ENCODE results near the gene ANXA6.

Gene ANXA6

DNA sequence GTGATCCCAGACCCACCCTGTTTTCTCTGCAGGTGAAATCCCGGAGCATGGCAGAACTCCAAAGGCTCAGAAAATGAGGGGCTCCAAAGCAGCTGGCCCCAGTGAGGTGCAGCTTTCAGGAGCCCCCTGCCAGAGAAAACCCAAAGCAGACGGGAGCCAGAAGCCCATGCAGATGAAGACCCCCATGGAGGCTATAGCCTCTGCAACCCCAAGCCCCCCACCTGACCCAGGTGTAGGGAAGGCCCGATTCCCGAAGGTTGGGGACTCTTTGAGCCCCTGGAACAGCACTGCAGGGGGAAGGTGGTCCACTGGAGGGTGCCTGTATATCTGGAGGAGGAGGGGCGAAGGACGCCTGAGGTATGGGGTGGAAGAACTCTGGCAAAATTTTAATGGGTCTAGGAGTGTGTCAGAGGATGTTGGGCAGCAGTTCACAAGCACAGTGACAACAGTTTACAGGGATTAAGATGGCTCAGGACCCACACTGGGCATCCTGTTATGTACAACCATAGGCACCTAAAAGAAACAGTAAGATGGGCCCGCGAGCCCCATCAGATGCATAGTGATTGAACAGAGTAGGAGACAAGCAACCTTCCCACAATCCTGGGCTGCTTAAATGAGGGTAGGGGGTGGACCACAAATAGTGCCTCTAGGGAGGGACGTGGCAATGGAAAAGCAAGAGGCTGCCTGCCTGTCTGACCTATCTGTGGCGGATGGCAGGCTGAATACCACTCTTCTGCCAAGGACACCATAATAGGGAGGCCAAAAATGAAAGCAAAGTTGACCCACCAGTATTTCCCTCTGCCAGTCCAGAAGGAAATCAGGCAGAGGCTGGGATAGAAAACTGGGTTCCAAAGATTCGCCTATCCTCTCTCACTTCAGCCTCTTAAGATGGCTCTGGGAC, 16.4 kb upstream of the ANXA6 start:
- H3K4me3 Mint-ChIP-seq = no peak overlapping the region
- H3K27me3 Mint-ChIP-seq = no peaks in the 10 kb centered on the region
- ATAC-seq (replicated peaks) (no peak), DNase-seq (no peak)
- H3K4me1 Mint-ChIP-seq = peaks cover 36 to 62% of the 10 kb centered on the region in 2 donors
- H3K9me3 Mint-ChIP-seq = peaks cover 2 to 4% of the 10 kb centered on the region in 2 donors
- peaks cover 21 to 23% of the 10 kb centered on the region in 2 donors for H3K36me3 Mint-ChIP-seq
- H3K27ac Mint-ChIP-seq = peak overlapping the region; percentile 75

DNA sequence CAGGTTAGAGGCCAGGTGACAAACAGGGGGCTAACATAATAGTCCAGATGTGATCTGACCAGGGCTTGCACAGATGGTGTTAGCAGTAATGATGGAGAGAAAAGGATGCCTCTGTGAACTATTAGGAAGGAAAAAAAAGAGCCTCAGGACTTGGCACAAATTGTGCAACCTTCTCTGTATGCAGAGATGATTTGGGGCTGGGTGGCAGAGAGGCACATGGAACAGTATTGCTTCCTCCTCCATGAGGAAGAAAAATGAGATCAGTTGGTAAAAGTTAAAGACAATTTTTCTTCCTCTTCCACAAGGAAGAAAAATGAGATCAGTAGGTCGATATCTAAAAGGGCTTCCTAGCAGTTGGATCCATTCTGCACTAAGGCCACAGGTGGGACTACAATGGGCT, 13.9 kb upstream of the ANXA6 start:
- DNase-seq (no peak), ATAC-seq (replicated peaks) (no peak)
- peaks cover 23 to 43% of the 10 kb centered on the region in 2 donors for H3K4me1 Mint-ChIP-seq
- no peak overlapping the region for H3K4me3 Mint-ChIP-seq
- H3K36me3 Mint-ChIP-seq = peaks cover 8 to 9% of the 10 kb centered on the region in 2 donors
- peaks cover 0 to 2% of the 10 kb centered on the region in 2 donors for H3K9me3 Mint-ChIP-seq
- no peak overlapping the region for H3K27ac Mint-ChIP-seq
- no peaks in the 10 kb centered on the region for H3K27me3 Mint-ChIP-seq

DNA sequence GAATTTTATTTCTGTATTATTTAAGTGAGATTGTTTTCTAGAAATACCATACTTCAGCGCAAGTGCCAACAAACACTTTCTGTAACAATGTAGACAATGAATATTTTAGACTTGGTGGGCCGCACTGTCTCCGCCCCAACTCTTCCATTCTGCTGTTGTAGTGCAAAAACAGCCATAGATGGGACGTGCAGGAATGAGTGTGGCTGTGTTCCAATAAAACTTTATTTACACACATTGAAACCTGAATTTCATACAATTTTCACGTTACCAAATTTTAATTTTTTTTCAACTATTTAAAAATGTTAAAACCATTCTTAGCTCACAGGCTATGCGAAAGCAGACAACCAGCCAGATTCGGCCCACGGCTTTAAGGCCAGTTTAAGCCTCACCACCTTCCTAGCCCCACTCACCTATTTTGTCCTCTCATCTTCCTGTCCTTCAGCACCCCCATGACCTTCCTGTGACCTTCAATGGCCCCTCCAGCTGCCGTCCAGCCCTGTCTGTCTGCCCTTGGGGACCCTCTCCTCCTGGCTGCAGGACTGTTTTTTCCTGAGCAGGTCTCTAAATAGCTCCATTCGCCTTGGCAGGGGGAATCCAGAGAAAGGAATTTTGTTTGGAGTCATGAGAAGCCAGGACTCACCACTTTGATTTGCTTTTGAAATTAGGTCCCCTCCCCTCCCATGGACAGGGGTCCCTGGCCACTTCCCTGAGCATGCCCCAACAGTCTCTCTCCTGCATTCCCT, 11.2 kb upstream of the ANXA6 start:
- Mint-ChIP-seq H3K27me3 (no peaks in the 10 kb centered on the region), H3K36me3 (peaks cover 0 to under 1% of the 10 kb centered on the region in 2 donors), H3K4me1 (peaks cover 29 to 42% of the 10 kb centered on the region in 2 donors), H3K4me3 (no peak overlapping the region), H3K27ac (peak overlapping the region; percentile 57), H3K9me3 (no peaks in the 10 kb centered on the region)
- no peak for DNase-seq
- no peak for ATAC-seq (replicated peaks)

GRCh38 chr5:151167022-151167421, 9.4 kb upstream of the ANXA6 start:
- Mint-ChIP-seq H3K36me3 (no peaks in the 10 kb centered on the region), H3K4me1 (peaks cover 28 to 36% of the 10 kb centered on the region in 2 donors), H3K27ac (no peak overlapping the region), H3K27me3 (no peaks in the 10 kb centered on the region), H3K9me3 (no peaks in the 10 kb centered on the region), H3K4me3 (no peak overlapping the region)
- ATAC-seq (replicated peaks) (no peak), DNase-seq (no peak)

DNA sequence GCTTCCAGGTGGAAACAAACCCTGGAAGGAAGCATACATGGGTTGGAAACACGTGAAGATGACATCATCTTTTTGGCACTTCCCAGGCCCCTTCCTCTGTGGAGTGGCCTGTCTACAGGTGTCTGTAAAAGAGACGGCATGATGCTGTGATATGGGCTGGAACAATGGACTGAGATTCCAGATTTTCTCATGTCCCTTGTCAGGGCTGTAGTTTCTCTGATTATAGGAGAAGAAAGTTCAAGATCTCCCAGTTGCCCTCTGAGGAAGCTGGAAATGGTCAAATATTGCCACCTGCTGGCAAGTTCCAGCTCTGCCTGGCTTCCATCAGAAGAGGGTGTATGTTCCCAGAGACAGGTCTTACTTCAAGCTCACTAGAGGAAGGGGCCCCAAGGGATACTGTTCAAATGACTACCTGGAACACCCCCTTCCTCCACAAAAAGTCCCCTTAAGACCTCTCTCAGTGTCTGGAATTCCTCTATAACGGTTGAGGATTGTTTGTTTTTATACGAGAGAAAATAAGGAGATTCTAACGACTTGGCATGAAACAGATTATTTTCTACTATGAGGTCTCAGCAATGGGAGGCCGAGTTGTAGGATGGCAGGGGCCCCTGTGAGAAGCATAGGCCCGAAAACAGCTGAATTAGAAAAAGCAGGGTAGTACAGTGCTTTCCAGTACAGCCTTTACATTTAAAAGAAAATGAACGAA, 7.3 kb upstream of the ANXA6 start:
- peak; percentile 74 for DNase-seq
- H3K27ac Mint-ChIP-seq = peak overlapping the region; percentile 82
- no peak overlapping the region for H3K4me3 Mint-ChIP-seq
- peak; percentile 97 to 99 for ATAC-seq (replicated peaks)
- no peaks in the 10 kb centered on the region for H3K36me3 Mint-ChIP-seq
- H3K9me3 Mint-ChIP-seq = no peaks in the 10 kb centered on the region
- peaks cover 21 to 36% of the 10 kb centered on the region in 2 donors for H3K4me1 Mint-ChIP-seq
- H3K27me3 Mint-ChIP-seq = no peaks in the 10 kb centered on the region

GRCh38 chr5:151162776-151163175, 5.2 kb upstream of the ANXA6 start:
- H3K27ac Mint-ChIP-seq = peak overlapping the region; percentile 68
- no peaks in the 10 kb centered on the region for H3K36me3 Mint-ChIP-seq
- H3K27me3 Mint-ChIP-seq = no peaks in the 10 kb centered on the region
- no peak overlapping the region for H3K4me3 Mint-ChIP-seq
- peaks cover 30 to 48% of the 10 kb centered on the region in 2 donors for H3K4me1 Mint-ChIP-seq
- no peak for ATAC-seq (replicated peaks)
- no peaks in the 10 kb centered on the region for H3K9me3 Mint-ChIP-seq
- DNase-seq = no peak

DNA sequence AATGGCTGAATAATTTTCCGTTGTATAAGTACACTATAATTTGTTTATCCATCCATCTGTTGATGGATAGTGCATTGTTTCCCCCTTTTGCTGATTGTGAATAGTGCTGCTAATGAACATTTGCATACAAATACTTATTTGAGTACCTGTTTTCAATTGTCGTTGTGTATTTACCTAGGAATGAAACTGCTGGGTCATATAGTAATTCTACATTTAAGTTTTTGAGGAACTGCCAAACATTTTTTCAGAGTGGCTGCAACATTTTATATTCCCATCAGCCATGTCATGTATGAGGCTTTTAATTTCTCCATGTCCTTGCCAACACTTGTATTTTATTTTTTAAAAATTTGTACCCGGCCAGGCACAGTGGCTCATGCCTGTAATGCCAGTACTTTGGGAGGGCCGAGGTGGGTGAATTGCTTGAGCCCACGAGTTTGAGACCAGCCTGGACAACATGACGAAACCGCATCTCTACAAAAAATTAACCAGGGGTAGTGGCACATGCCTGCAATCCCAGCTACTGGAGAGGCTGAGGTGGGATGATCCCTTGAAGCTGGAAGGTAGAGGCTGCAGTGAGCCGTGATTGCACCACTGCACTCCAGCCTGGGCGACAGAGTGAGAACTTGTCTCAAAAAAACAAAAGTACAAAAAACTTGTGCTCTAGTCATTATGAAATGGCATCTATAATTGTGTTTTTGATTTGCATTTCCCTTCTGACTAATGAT, 2.2 kb upstream of the ANXA6 start:
- Mint-ChIP-seq H3K4me3 (peak overlapping the region in 1 of 2 donors; percentile 49), H3K27me3 (no peaks in the 10 kb centered on the region), H3K36me3 (peaks cover 13 to 18% of the 10 kb centered on the region in 2 donors), H3K9me3 (no peaks in the 10 kb centered on the region), H3K27ac (peak overlapping the region; percentile 95), H3K4me1 (peaks cover 32 to 62% of the 10 kb centered on the region in 2 donors)
- DNase-seq (no peak), ATAC-seq (replicated peaks) (peak in 1 of 2 donors; percentile 10)

- Mint-ChIP-seq H3K36me3 (peaks cover 22 to 31% of the 10 kb centered on the region in 2 donors), H3K4me1 (peaks cover 38 to 71% of the 10 kb centered on the region in 2 donors), H3K27ac (peak overlapping the region; percentile 95), H3K27me3 (no peaks in the 10 kb centered on the region), H3K9me3 (no peaks in the 10 kb centered on the region), H3K4me3 (peak overlapping the region; percentile 97 to 99)
- ATAC-seq (replicated peaks) (peak in 1 of 2 donors; percentile 35), DNase-seq (no peak)
Observed at GRCh38 chr5:151158287-151158661, 695 bp upstream of the ANXA6 start.

DNA sequence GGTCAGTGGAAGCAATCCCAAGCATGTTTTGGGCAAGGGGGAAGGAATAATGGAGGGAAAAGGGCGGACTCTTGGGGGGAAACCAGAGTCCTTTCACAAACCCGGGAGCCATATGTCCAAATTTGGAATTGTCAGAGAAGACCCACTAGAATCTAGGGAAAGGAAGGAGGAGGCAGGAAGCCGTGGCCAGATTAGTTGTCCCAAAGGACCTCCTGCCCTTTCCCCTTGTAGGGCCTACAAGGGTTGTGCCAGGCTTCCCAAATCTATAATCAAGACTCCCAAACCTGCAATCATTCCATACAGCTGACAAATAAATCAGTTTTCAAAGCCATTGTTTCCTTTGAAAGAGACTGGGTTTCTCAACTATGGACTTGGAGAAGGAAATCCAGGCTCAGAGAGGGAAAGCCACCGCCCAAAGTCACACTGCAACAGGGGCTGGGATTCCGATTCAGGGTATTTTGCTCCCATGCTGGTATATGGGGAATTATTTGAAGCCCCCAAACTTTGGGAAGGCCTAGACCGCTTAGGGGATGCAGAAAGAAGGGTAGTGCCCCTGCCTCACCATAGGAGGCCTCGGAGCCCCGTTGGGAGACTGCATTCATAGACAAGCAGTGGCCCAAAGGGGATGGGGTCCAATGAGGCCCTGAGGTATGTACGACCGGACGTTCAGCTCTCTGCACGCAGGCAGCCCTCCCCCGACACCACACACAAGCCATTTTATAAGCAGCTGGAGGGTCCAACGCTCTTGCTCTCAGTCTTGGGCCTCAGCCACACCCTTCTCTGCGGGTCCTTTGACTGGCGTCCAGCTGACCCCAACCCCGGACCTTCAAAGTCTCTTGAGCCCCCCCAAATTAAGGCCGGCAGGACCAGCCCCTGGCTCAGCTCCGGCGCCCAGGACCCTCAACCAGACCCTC, 815 bp downstream of the ANXA6 start:
- DNase-seq (no peak), ATAC-seq (replicated peaks) (peak; percentile 43 to 49)

GRCh38 chr5:151155775-151156506, 1.6 kb downstream of the ANXA6 start:
- H3K27ac Mint-ChIP-seq = peak overlapping the region; percentile 95
- DNase-seq (no peak), ATAC-seq (replicated peaks) (no peak)
- peak overlapping the region; percentile 97 to 99 for H3K4me3 Mint-ChIP-seq
- peaks cover 58 to 87% of the 10 kb centered on the region in 2 donors for H3K4me1 Mint-ChIP-seq
- H3K9me3 Mint-ChIP-seq = no peaks in the 10 kb centered on the region
- peaks cover 36 to 54% of the 10 kb centered on the region in 2 donors for H3K36me3 Mint-ChIP-seq
- no peaks in the 10 kb centered on the region for H3K27me3 Mint-ChIP-seq

More for the DNA sequence above, 815 bp downstream of the ANXA6 start:
- Mint-ChIP-seq H3K9me3 (no peaks in the 10 kb centered on the region), H3K4me1 (peaks cover 52 to 87% of the 10 kb centered on the region in 2 donors), H3K27me3 (no peaks in the 10 kb centered on the region), H3K27ac (peak overlapping the region; percentile 95), H3K36me3 (peaks cover 33 to 46% of the 10 kb centered on the region in 2 donors), H3K4me3 (peak overlapping the region; percentile 97 to 99)

- peaks cover 64 to 87% of the 10 kb centered on the region in 2 donors for H3K4me1 Mint-ChIP-seq
Observed at GRCh38 chr5:151154931-151155774, 2.4 kb downstream of the ANXA6 start.

More at GRCh38 chr5:151154931-151155774, 2.4 kb downstream of the ANXA6 start:
- Mint-ChIP-seq H3K9me3 (no peaks in the 10 kb centered on the region), H3K36me3 (peaks cover 41 to 57% of the 10 kb centered on the region in 2 donors), H3K4me3 (peak overlapping the region; percentile 97 to 99), H3K27me3 (no peaks in the 10 kb centered on the region), H3K27ac (peak overlapping the region; percentile 95)
- no peak for ATAC-seq (replicated peaks)
- no peak for DNase-seq
